HepG2 (cell line): ENCODE measurements around the gene HTR1A. TPM values are rescaled to one million over a fixed set of nuclear protein-coding genes. Genes with fewer than 3 reads are reported as not detected.

Experiments
- E2F5 ChIP-seq: sonication (generic); formaldehyde crosslinking; conservative IDR thresholded peaks from 2 replicates; pipeline ENCODE4 v1.4.0; 2020; ENCODE audit warnings: missing genetic modification reagents
- ESRRA ChIP-seq: sonication (generic); formaldehyde crosslinking; IDR thresholded peaks from 2 replicates; pipeline ENCODE4 v1.5.1; 2020; ENCODE audit warnings: mild to moderate bottlenecking, low read depth, missing genetic modification reagents
- EZH2 ChIP-seq: conservative IDR thresholded peaks from 2 replicates; pipeline ENCODE4 v1.6.1; 2012; ENCODE audit warnings: mild to moderate bottlenecking, low read depth, low read length, moderate library complexity
- KDM5A ChIP-seq: fragments of 200-600 bp; sonication (generic); IDR thresholded peaks from 2 replicates; pipeline ENCODE4 v1.7.0; 2018; ENCODE audit warnings: antibody characterized with exemption, mild to moderate bottlenecking, low read length, borderline replicate concordance
- RFX3 ChIP-seq: IDR thresholded peaks from 2 replicates; pipeline ENCODE4 v1.6.1; 2016; ENCODE audit warnings: missing biosample characterization, missing genetic modification reagents
- SNAPC4 ChIP-seq: sonication (generic); formaldehyde crosslinking; IDR thresholded peaks from 2 replicates; pipeline ENCODE4 v1.4.0; 2020; ENCODE audit warnings: mild to moderate bottlenecking, missing genetic modification reagents
- ZNF296 ChIP-seq: sonication (generic); formaldehyde crosslinking; conservative IDR thresholded peaks from 2 replicates; pipeline ENCODE4 v1.5.0; 2020; ENCODE audit warnings: mild to moderate bottlenecking, missing genetic modification reagents
- ZNF496 ChIP-seq: sonication (generic); formaldehyde crosslinking; IDR thresholded peaks from 2 replicates; pipeline ENCODE4 v1.8.1; 2023; ENCODE audit warnings: mild to moderate bottlenecking, moderate library complexity, missing genetic modification reagents; ENCODE audit not compliant: insufficient replicate concordance
- polyA plus RNA-seq, 8 experiments: library from polyadenylated mRNA; depleted of rRNA in 3 of 8; stranded (reverse) in 7 of 8; unstranded in 1 of 8; fragments of >200 nt; fragmentation: Illumina TruSeq in 4 of 8; extraction: Trizol in 4 of 8; gene quantifications; 2 replicates each; pipeline versions ENCODE4 v1.2.1 to v1.2.3, GENCODE V29; 2011 to 2016; ENCODE audit warnings: low read depth in 4 of 8, missing spikeins in 1 of 8, mixed read lengths in 1 of 8; ENCODE audit not compliant: insufficient read depth in 1 of 8
- total RNA-seq, 5 experiments: library from RNA; depleted of rRNA; stranded (reverse); fragments of >200 nt; fragmentation: Illumina TruSeq; extraction: Trizol; gene quantifications; 2 replicates each; pipeline ENCODE4 v1.2.3, GENCODE V29; 2016; ENCODE audit warnings: low read depth in 1 of 5

HTR1A gene
- total and polyA plus RNA-seq, 2 of the 13 experiments (the other 11 are each of a cell fraction or from before 2014, with no cell fraction given): not detected

- no peak for TF ChIP-seq SNAPC4 (CRISPR knock-in tag)
- TF ChIP-seq KDM5A: no peak
- no peak for TF ChIP-seq ZNF496 (CRISPR knock-in tag)
- TF ChIP-seq ZNF296 (CRISPR knock-in tag): no peak
- TF ChIP-seq ESRRA (CRISPR knock-in tag): no peak
- TF ChIP-seq EZH2: no peak
- no peak for TF ChIP-seq RFX3 (CRISPR knock-in tag)
- no peak for TF ChIP-seq E2F5 (CRISPR knock-in tag)
Observed at GRCh38 chr5:63962279-63962678, at the start of gene HTR1A (continued).
